A204.1 (cell line): ENCODE data around the gene CHST3.
"Not testable (repeated sequence)": the region's sequence is repeated elsewhere in the genome, so short reads cannot be mapped to it uniquely, and the experiment has no call there.

Source experiments
- FAIRE-seq: peaks from 2 replicates; lab custom pipeline; 2012; peaks lifted over from hg19 to GRCh38; lab: Jason Lieb, UNC

Gene CHST3

GRCh38 chr10:71973777-71974488 lies 9.7 kb downstream of the CHST3 start:
- no peak for FAIRE-seq

DNA sequence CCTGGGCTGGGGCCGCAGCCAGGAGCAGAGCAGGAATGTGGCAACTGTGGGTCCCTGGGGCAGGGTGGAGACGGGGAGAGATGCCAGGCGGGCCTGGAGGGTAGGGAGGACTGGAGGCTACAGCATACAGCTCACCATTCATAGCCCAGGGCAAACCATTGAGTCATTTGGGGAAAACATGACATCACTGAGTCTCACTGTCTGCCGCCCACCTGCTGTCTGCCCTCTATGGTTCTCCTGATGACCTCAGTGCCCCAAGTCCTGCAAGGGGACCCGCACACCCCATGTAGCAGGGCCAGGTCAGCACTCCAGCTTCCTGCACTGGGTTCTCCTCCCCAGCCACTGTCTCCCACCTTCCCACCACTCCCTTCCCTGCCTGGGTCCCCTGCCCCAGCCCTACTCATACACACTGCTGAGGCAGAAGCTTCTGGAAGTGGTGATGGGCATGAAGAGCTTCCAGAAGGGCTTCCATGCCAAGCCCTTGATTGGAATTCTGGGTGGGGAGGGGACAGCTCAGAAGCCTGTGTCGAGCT lies 10.4 kb downstream of the CHST3 start:
- FAIRE-seq, result no peak

GRCh38 chr10:71975087-71975870 lies 11.1 kb downstream of the CHST3 start:
- no peak for FAIRE-seq

GRCh38 chr10:71975871-71976725 lies 11.9 kb downstream of the CHST3 start:
- no peak for FAIRE-seq

GRCh38 chr10:71977614-71977903 lies 13.4 kb downstream of the CHST3 start:
- FAIRE-seq, result not testable (repeated sequence)

DNA sequence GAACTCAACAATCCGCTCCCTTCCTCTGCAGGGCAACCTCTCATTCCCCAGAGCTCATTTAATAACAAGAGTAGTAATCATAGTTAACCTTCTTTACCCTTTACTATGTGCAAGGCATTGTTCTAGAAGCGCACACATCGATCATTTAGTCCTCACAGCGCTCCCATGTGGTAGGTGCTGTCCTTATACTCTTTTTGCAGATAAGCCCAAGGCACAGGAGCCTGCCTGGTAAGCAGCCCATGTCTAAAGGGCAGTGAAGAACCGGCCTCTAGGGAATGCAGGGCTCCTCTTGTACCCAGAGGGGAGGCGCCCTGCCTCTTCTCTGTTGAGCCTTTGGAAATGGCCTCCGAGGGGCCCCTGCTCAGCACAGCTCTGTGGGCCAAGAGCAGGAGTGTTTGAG lies 14.3 kb downstream of the CHST3 start:
- no peak for FAIRE-seq

GRCh38 chr10:71978988-71979691 lies 14.9 kb downstream of the CHST3 start:
- no peak for FAIRE-seq

GRCh38 chr10:71979692-71980062 lies 15.5 kb downstream of the CHST3 start:
- FAIRE-seq, result no peak

GRCh38 chr10:71980181-71981014 lies 16.2 kb downstream of the CHST3 start:
- no peak for FAIRE-seq

GRCh38 chr10:71981015-71981875 lies 17.1 kb downstream of the CHST3 start:
- FAIRE-seq, result no peak

GRCh38 chr10:71981876-71982230 lies 17.7 kb downstream of the CHST3 start:
- no peak for FAIRE-seq

- no peak for FAIRE-seq
These were observed 18.3 kb downstream of the CHST3 start for GRCh38 chr10:71982269-71983178.

GRCh38 chr10:71984126-71984808 lies 20.1 kb downstream of the CHST3 start:
- FAIRE-seq, result no peak

DNA sequence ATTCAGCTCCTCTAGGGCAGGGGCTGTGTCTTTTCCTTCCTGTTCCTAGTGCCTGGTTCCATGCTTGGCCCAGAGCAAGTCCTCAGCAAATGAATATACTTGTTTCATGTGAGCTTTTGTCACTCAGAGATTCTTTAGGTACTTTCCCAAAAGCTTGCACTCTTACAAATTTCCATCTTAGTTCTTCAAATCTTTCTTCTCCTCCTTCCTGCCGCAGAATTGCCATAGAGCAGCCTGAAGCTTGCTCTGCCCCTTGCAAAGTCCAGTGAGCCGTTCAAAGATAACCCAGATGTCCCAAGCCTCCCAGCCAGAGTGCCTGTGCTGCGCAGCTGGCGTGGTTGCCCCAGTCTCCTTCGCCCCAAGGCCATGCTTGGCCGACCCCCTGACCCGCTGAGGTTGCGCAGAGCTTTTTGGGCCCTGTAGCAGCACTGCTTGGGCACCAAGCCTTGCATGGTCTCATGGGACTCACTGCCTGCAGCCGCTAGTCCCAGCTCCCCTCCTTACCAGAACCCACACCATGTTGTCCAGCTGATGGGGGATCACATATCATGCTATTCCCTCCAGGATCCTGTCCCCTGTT lies 20.7 kb downstream of the CHST3 start:
- FAIRE-seq, result no peak

DNA sequence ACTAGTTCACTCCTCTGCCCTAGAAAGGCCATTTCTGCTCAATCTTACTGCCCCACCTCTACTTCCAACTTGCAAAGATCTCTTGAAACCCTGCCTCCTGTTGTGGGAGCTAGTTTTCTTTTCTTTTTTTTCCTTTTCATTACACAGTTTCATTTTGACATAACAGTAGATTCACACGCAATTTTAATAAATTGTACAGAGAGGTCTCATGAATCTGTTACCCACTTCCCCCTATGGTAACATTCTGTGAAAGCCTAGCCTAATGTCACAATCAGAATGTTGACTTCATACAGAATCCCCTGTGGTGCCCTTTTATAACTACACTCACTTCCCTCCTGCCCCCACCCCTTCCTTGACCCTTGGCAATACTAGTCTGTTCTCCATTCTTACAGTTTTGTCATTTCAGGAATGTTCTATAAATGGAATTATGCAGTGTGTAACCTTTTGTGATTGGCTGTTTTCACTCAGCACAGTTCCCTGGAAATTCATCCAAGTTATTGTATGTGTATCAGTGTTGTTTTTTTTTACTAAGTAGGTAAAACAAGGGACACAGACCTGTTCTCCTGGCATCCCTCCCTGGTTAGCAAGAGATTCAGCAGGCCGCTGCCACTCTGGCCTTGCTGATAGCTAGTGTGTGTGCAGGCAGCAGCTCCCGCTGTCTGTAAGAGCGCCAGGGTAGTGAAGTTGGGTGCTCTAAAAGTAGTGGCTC lies 21.5 kb downstream of the CHST3 start:
- no peak for FAIRE-seq

DNA sequence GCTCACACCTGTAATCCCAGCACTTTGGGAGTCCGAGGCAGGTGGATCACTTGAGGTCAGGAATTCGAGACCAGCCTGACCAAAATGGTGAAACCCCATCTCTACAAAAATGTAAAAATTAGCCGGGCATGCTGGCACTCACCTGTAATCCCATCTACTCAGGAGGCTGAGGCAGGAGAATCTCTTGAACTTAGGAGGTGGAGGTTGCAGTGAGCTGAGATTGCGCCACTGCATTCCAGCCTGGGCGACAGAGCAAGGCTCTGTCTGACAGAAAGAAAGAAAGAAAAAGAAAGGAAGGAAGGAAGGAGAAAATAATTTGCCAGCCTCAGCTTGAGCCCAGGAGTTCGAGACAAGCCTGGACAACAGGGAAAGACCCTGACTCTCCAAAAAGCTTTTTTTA lies 24.7 kb downstream of the CHST3 start:
- not testable (repeated sequence) for FAIRE-seq

DNA sequence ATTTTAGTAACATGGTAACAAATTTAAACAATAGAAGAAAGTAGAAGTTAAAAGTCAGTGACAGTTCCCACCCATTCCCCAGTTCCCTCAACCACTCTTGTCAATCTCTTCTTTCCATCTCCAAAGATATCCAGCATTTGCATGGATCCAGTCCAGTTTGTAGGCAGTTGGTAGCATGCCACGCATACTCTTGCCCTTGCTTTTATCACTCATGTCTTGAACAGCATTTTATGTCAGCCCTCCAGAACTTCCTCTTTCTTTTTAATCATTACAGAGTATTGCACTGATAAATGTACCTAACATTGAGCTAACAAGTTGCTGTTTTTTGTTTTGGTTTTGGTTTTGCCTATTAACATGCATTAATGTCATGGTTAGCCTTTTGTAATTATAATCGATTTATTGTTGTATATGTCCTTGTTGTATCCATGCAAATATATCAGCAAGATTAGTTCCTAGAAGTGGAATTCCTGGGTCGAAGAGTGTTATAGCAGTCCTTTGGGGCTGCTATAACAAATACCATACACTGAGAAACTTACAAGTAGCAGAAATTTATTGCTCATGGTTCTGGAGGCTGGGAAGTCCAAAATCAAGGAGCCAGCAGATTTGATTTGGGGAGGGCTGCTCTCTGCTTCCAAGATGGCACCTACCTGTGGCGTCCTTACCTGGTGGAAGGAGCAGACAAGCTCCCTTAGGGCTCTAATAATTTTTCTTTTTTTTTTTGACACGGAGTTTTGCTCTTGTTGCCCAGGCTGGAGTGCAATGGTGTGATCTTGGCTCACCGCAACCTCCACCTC lies 25.7 kb downstream of the CHST3 start:
- FAIRE-seq, result no peak
